ENCODE measurements around the gene PEX14. TPM values are rescaled to one million over a fixed set of nuclear protein-coding genes. Genes with fewer than 3 reads are reported as not detected.
A peak's percentile ranks its signal among the peaks of the same experiment; 100 is the strongest.

PEX14 gene
- total and polyA plus RNA-seq, 2 experiments from 2014 or later, result 10.0 to 20.9 TPM

GRCh38 chr1:10457875-10458274 lies 16.9 kb upstream of the PEX14 start:
- Histone ChIP-seq H3K27me3 (no peaks in the 10 kb centered on the region), H2AFZ (no peak overlapping the region), H3K4me1 (ENCODE audit: insufficient read depth) (no peaks in the 10 kb centered on the region), H3K9me3 (ENCODE audit: low read depth) (no peaks in the 10 kb centered on the region), H3K9me2 (replicated peaks; ENCODE audit: insufficient read depth) (no peaks in the 10 kb centered on the region), H3K36me3 (replicated peaks; ENCODE audit: insufficient read depth, low read depth) (no peaks in the 10 kb centered on the region), H3K27ac (no peak overlapping the region), H3K4me3 (no peak overlapping the region), H4K20me1 (ENCODE audit: insufficient read depth, poor library complexity, severe bottlenecking) (no peaks in the 10 kb centered on the region), H3K4me2 (no peak overlapping the region), H3K79me2 (no peaks in the 10 kb centered on the region)
- no peak for DNase-seq (ENCODE audit: low spot score)
- TF ChIP-seq CTCF (IDR thresholded peaks at IDR 0.05; ENCODE audit: poor library complexity), result no peak
- no peak for TF ChIP-seq EZH2 (IDR thresholded peaks at IDR 0.05; ENCODE audit: borderline replicate concordance)
- no peak for TF ChIP-seq EZH2phosphoT487 (IDR thresholded peaks at IDR 0.05; ENCODE audit: low read depth, severe bottlenecking, unreplicated experiment)
- WGBS (ENCODE audit: low lambda C conversion rate, missing lambda C conversion rate), result 81% methylated on average over 9 of the region's 9 CpGs

GRCh38 chr1:10459184-10459583 lies 15.6 kb upstream of the PEX14 start:
- no peaks in the 10 kb centered on the region for H3K79me2 ChIP-seq
- no peak overlapping the region for H3K4me3 ChIP-seq
- H2AFZ ChIP-seq, result no peak overlapping the region
- no peaks in the 10 kb centered on the region for H3K9me3 ChIP-seq (ENCODE audit: low read depth)
- WGBS (ENCODE audit: low lambda C conversion rate, missing lambda C conversion rate), result 30% methylated on average over 3 of the region's 3 CpGs
- no peaks in the 10 kb centered on the region for H3K9me2 ChIP-seq (replicated peaks; ENCODE audit: insufficient read depth)
- H3K4me2 ChIP-seq, result no peak overlapping the region
- H3K27me3 ChIP-seq, result no peaks in the 10 kb centered on the region
- H3K4me1 ChIP-seq (ENCODE audit: insufficient read depth), result no peaks in the 10 kb centered on the region
- peak overlapping the region; percentile 16 for H3K27ac ChIP-seq
- no peaks in the 10 kb centered on the region for H3K36me3 ChIP-seq (replicated peaks; ENCODE audit: insufficient read depth, low read depth)
- peak; percentile 77 for DNase-seq (ENCODE audit: low spot score)
- no peak for TF ChIP-seq EZH2 (IDR thresholded peaks at IDR 0.05; ENCODE audit: borderline replicate concordance)
- TF ChIP-seq EZH2phosphoT487 (IDR thresholded peaks at IDR 0.05; ENCODE audit: low read depth, severe bottlenecking, unreplicated experiment), result no peak
- TF ChIP-seq CTCF (IDR thresholded peaks at IDR 0.05; ENCODE audit: poor library complexity), result no peak
- no peaks in the 10 kb centered on the region for H4K20me1 ChIP-seq (ENCODE audit: insufficient read depth, poor library complexity, severe bottlenecking)

GRCh38 chr1:10467078-10467477 lies 7.7 kb upstream of the PEX14 start:
- Histone ChIP-seq H3K79me2 (peaks cover 17% of the 10 kb centered on the region), H3K4me3 (no peak overlapping the region), H3K27me3 (no peaks in the 10 kb centered on the region), H3K9me2 (replicated peaks; ENCODE audit: insufficient read depth) (no peaks in the 10 kb centered on the region), H2AFZ (no peak overlapping the region), H3K27ac (no peak overlapping the region), H3K4me1 (ENCODE audit: insufficient read depth) (no peaks in the 10 kb centered on the region), H3K9me3 (ENCODE audit: low read depth) (no peaks in the 10 kb centered on the region), H3K36me3 (replicated peaks; ENCODE audit: insufficient read depth, low read depth) (no peaks in the 10 kb centered on the region), H4K20me1 (ENCODE audit: insufficient read depth, poor library complexity, severe bottlenecking) (no peaks in the 10 kb centered on the region), H3K4me2 (no peak overlapping the region)
- DNase-seq (ENCODE audit: low spot score), result no peak
- TF ChIP-seq EZH2 (IDR thresholded peaks at IDR 0.05; ENCODE audit: borderline replicate concordance) (no peak), CTCF (IDR thresholded peaks at IDR 0.05; ENCODE audit: poor library complexity) (no peak), EZH2phosphoT487 (IDR thresholded peaks at IDR 0.05; ENCODE audit: low read depth, severe bottlenecking, unreplicated experiment) (no peak)
- 92% methylated on average over 2 of the region's 2 CpGs for WGBS (ENCODE audit: low lambda C conversion rate, missing lambda C conversion rate)

- Histone ChIP-seq H3K27me3 (no peaks in the 10 kb centered on the region), H3K36me3 (replicated peaks; ENCODE audit: insufficient read depth, low read depth) (no peaks in the 10 kb centered on the region), H3K4me2 (no peak overlapping the region), H3K79me2 (peaks cover 21% of the 10 kb centered on the region), H3K27ac (no peak overlapping the region), H3K4me1 (ENCODE audit: insufficient read depth) (peaks cover 5% of the 10 kb centered on the region), H3K4me3 (no peak overlapping the region), H3K9me2 (replicated peaks; ENCODE audit: insufficient read depth) (no peaks in the 10 kb centered on the region), H3K9me3 (ENCODE audit: low read depth) (no peaks in the 10 kb centered on the region), H4K20me1 (ENCODE audit: insufficient read depth, poor library complexity, severe bottlenecking) (no peaks in the 10 kb centered on the region), H2AFZ (no peak overlapping the region)
- TF ChIP-seq EZH2phosphoT487 (IDR thresholded peaks at IDR 0.05; ENCODE audit: low read depth, severe bottlenecking, unreplicated experiment), result no peak
- no peak for TF ChIP-seq CTCF (IDR thresholded peaks at IDR 0.05; ENCODE audit: poor library complexity)
- TF ChIP-seq EZH2 (IDR thresholded peaks at IDR 0.05; ENCODE audit: borderline replicate concordance), result no peak
- WGBS (ENCODE audit: low lambda C conversion rate, missing lambda C conversion rate), result 100% methylated on average over 4 of the region's 4 CpGs
- no peak for DNase-seq (ENCODE audit: low spot score)
These were observed 4.7 kb upstream of the PEX14 start for GRCh38 chr1:10470043-10470442.

Measured in hepatocyte (in vitro differentiated cells).